ENCODE data around the gene KANK3.
"Not testable (repeated sequence)": the region's sequence is repeated elsewhere in the genome, so short reads cannot be mapped to it uniquely, and the experiment has no call there.

Gene KANK3

DNA sequence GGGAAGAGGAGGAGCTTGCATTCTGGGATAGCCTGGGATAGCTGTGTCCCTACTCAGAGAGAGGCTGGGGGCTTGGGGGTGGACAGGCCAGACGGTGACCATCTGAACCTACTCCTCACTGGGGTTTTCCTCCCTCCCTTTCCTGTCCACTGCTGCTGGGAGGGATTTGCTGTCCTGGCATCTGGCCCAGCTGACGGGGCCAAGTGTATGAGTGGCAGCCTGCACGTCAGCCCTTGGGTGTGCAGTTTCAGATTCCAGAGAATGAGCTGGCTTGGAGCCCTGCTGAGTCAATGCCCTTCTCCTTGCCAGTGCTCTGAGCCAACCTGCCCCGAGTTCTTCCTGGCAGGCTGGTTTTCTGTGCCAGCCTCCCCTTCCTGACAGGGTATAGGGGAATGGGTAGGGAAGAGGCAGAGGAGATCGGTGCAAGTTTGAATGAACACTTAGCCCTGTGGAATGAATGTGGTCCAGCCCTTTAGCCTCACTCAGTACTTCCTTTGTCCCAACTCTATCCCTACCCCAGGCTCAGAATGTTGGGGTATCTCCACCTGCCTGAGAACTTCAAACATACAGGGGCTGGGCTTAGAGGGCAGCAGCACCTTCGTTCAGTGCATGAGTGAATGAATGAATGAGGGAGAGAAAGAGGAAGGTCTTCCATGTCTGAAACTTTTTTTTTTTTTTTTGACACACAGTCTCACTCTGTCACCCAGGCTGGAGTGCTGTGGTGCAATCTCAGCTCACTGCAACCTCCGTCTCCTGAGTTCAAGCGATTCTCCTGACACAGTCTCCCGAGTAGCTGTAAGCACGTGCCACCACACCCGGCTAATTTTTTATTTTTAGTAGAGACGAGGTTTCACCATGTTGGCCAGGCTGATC is 19.1 kb upstream of the KANK3 start:
- in situ Hi-C loops (cut with HindIII; ENCODE audit: low pct_unique_long_range_greater_than_20kb, low sequenced_read_pairs), result no loop called here
- TF ChIP-seq JUND (IDR thresholded peaks at IDR 0.05; ENCODE audit: low read depth), result peak; percentile 31; the same call in 1 of the 2 replicates
- peak in 1 of 2 experiments; percentile 97 for DNase-seq (ENCODE audit: low read depth in 1 of 2, low spot score in 1 of 2)

DNA sequence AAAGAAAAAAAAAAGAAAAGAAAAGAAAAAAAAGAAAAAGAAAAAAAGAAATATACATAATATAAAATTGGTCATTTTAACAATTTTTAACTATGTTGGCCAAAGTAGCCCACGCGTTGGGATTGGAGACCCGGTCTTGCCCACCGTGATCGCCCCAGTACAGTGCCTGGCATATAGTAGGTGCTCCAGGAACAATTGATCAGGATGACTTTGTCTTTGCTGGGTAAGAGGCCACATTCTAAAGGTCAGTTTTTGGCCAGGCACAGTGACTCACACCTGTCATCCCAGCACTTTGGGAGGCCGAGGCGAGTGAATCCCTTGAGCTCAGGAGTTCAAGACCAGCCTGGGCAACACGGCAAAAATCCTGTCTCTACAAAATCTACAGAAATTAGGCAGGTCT is 17.1 kb upstream of the KANK3 start:
- DNase-seq (ENCODE audit: low read depth in 1 of 2, low spot score in 1 of 2), result no peak
- in situ Hi-C loops (cut with HindIII; ENCODE audit: low pct_unique_long_range_greater_than_20kb, low sequenced_read_pairs), result no loop called here

DNA sequence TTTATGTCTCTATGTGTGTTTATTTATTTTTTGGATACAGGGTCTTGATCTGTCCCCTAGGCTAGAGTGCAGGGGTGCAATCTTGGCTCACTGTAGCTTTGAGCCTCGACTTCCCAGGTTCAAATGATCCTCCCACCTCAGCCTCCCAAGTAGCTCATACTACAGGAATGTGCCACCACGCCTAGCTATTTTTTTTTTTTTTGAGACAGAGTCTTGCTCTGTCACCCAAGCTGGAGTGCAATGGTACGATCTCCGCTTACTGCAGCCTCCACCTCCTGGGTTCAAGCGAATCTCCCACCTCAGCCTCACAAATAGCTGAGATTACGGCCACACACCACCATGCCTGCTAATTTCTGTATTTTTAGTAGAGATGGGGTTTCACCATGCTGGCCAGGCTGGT is 15.9 kb upstream of the KANK3 start:
- no peak for TF ChIP-seq JUND (IDR thresholded peaks at IDR 0.05; ENCODE audit: low read depth)
- no peak for DNase-seq (ENCODE audit: low read depth in 1 of 2, low spot score in 1 of 2)
- in situ Hi-C loops (cut with HindIII; ENCODE audit: low pct_unique_long_range_greater_than_20kb, low sequenced_read_pairs), result no loop called here

More for the DNA sequence above, 17.1 kb upstream of the KANK3 start:
- no peak for TF ChIP-seq JUND (IDR thresholded peaks at IDR 0.05; ENCODE audit: low read depth)

- no peak for DNase-seq (ENCODE audit: low read depth in 1 of 2, low spot score in 1 of 2)
- in situ Hi-C loops (cut with HindIII; ENCODE audit: low pct_unique_long_range_greater_than_20kb, low sequenced_read_pairs), result no loop called here
Observed at GRCh38 chr19:8357007-8357521, 14.0 kb upstream of the KANK3 start.

DNA sequence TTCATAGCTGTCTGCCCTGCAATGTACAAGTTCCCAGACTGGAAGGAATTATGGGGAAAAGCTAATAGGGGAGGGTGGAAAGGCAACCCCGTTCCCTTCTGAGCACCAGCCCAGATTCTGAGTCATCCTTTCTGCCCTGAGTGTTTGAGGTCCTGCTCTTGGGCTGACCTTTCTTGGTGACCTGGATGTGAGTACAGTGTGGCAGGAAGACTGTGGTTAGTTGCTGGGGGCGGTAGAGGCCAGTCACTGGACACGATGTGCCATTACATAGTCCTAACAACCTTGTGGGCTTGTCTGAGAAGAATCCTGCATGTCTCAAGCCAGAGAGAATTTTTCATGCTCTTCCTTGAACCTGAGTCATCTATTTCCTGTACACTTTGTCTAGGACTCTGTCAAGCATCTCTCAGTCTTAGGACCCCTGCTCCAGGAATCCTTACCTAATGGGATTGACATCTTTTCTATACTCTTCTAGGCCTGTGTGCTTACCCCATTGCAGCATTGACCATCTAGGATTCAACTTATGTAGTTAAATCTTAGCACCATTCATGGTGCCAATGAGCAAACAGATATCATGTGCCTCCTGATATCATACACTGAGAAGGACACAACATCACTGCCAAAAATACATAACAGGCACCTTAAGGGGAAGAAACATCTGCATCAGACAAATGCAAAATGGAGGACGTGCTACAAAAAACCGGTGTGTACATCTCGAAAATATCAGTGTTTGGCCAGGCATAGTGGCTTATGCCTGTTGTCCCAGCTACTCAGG is 12.8 kb upstream of the KANK3 start:
- no peak for DNase-seq (ENCODE audit: low read depth in 1 of 2, low spot score in 1 of 2)
- in situ Hi-C loops (cut with HindIII; ENCODE audit: low pct_unique_long_range_greater_than_20kb, low sequenced_read_pairs), result no loop called here

More at GRCh38 chr19:8357007-8357521, 14.0 kb upstream of the KANK3 start:
- TF ChIP-seq JUND (IDR thresholded peaks at IDR 0.05; ENCODE audit: low read depth), result no peak

GRCh38 chr19:8352845-8353244 is 9.8 kb upstream of the KANK3 start:
- in situ Hi-C loops (cut with HindIII; ENCODE audit: low pct_unique_long_range_greater_than_20kb, low sequenced_read_pairs); DNase-seq (ENCODE audit: low read depth in 1 of 2, low spot score in 1 of 2): not testable (repeated sequence)

More for the DNA sequence above, 12.8 kb upstream of the KANK3 start:
- TF ChIP-seq JUND (IDR thresholded peaks at IDR 0.05; ENCODE audit: low read depth), result no peak

DNA sequence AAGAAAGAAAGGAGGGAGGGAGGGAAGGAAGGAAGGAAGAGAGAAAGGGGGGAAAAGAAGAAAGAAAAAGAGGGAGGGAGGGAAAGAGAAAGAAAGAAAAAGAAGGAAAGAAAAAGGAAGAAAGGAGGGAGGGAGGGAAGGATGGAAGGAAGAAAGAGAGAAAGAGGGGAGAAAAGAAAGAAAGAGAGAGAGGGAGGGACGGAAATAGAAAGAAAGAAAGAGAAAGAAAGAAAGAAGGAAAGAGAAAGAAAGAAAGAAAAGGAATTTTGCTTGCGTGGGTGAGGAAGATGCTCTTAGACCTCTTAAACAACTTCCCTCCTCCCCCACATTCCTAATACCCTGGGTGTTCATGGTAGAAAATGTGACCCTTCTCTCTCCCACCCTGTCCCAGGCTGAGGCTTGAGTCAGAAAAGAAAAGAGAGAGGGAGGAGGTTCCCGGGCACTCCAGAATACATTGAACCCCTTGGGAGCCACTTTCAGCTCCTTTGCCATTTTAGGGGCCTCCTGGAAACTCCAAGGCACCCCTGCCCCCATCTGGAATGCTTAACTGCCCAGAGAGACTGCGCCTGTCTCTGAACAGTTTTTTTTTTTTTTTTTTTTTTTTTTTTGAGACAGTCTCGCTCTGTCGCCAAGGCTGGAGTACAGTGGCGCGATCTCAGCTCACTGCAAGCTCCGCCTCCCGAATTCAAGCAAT is 9.2 kb upstream of the KANK3 start:
- DNase-seq (ENCODE audit: low read depth in 1 of 2, low spot score in 1 of 2), result no peak
- in situ Hi-C loops (cut with HindIII; ENCODE audit: low pct_unique_long_range_greater_than_20kb, low sequenced_read_pairs), result no loop called here
- TF ChIP-seq JUND (IDR thresholded peaks at IDR 0.05; ENCODE audit: low read depth), result no peak

- in situ Hi-C loops (cut with HindIII; ENCODE audit: low pct_unique_long_range_greater_than_20kb, low sequenced_read_pairs); DNase-seq (ENCODE audit: low read depth in 1 of 2, low spot score in 1 of 2): not testable (repeated sequence)
Observed at GRCh38 chr19:8349629-8350372, 6.7 kb upstream of the KANK3 start.

- no peak for TF ChIP-seq JUND (IDR thresholded peaks at IDR 0.05; ENCODE audit: low read depth)
- no peak for DNase-seq (ENCODE audit: low read depth in 1 of 2, low spot score in 1 of 2)
- in situ Hi-C loops (cut with HindIII; ENCODE audit: low pct_unique_long_range_greater_than_20kb, low sequenced_read_pairs), result no loop called here
Observed at GRCh38 chr19:8343483-8343844, 402 bp upstream of the KANK3 start.

- in situ Hi-C loops (cut with HindIII; ENCODE audit: low pct_unique_long_range_greater_than_20kb, low sequenced_read_pairs), result no loop called here
- DNase-seq (ENCODE audit: low read depth in 1 of 2, low spot score in 1 of 2), result no peak
- TF ChIP-seq JUND (IDR thresholded peaks at IDR 0.05; ENCODE audit: low read depth), result no peak
Observed at GRCh38 chr19:8342316-8342683, 762 bp downstream of the KANK3 start.

GRCh38 chr19:8341504-8341903 is 1.6 kb downstream of the KANK3 start:
- in situ Hi-C loops (cut with HindIII; ENCODE audit: low pct_unique_long_range_greater_than_20kb, low sequenced_read_pairs); DNase-seq (ENCODE audit: low read depth in 1 of 2, low spot score in 1 of 2): not testable (repeated sequence)
